ENCODE results near the gene TLX3. TPM values are rescaled to one million over a fixed set of nuclear protein-coding genes. Genes with fewer than 3 reads are reported as not detected.

Gene TLX3
- total RNA-seq, 1 donor: not detected

- DNase-seq (ENCODE audit: low read depth): no peak
- no peak overlapping the region for H3K4me3 ChIP-seq (ENCODE audit: low read depth, low read length)
- TF ChIP-seq, protein P1, sequence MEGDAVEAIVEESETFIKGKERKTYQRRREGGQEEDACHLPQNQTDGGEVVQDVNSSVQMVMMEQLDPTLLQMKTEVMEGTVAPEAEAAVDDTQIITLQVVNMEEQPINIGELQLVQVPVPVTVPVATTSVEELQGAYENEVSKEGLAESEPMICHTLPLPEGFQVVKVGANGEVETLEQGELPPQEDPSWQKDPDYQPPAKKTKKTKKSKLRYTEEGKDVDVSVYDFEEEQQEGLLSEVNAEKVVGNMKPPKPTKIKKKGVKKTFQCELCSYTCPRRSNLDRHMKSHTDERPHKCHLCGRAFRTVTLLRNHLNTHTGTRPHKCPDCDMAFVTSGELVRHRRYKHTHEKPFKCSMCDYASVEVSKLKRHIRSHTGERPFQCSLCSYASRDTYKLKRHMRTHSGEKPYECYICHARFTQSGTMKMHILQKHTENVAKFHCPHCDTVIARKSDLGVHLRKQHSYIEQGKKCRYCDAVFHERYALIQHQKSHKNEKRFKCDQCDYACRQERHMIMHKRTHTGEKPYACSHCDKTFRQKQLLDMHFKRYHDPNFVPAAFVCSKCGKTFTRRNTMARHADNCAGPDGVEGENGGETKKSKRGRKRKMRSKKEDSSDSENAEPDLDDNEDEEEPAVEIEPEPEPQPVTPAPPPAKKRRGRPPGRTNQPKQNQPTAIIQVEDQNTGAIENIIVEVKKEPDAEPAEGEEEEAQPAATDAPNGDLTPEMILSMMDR (IDR thresholded peaks at IDR 0.05; ENCODE audit: insufficient read depth, low read length): no peak
These were observed 13.5 kb downstream of the TLX3 start for GRCh38 chr5:171322527-171322926.

DNA sequence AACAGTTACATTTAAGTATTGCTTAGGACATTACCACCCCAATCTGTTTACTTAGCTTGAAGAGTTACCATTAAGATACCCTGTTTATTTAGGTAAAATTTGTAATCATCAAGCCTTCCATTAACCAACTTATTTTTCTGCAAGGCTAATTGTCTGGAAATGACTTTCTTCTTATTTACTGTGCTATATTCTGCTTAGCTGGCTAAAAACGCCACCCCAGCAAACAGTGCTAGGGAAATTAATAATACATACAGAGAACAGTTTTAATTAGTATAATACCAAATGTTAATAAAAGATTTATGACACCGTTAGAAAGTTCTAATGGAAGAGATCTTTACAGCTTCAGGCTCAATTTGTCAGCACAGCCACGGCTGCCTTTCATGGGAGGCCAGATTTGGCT, 14.0 kb downstream of the TLX3 start:
- TF ChIP-seq, protein P1 (IDR thresholded peaks at IDR 0.05; ENCODE audit: insufficient read depth, low read length): no peak
- no peak for DNase-seq (ENCODE audit: low read depth)
- no peak overlapping the region for H3K4me3 ChIP-seq (ENCODE audit: low read depth, low read length)

- TF ChIP-seq, protein P1 (IDR thresholded peaks at IDR 0.05; ENCODE audit: insufficient read depth, low read length): no peak
- no peak for DNase-seq (ENCODE audit: low read depth)
These were observed 15.0 kb downstream of the TLX3 start for GRCh38 chr5:171323806-171324632.

DNA sequence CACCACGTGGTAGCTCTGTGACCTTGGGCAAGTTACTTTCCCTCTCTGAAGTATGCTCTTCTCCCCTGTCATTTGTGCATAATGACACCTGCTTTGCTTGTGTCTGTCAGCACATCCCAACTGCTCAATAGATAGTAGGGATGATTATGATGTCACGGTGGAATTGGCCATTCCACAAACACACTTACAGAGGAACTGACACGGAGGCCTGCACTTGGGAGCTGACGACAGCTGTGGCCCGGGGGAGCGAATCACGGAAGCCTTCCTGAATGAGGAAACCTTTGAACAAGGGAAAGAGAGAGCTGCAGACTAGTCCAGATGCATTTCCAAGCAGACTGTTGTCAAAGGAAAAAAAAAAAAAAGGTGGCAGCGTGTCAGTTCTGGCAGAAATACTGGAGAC, 21.0 kb downstream of the TLX3 start:
- DNase-seq (ENCODE audit: low read depth): no peak
- TF ChIP-seq, protein P1 (IDR thresholded peaks at IDR 0.05; ENCODE audit: insufficient read depth, low read length): no peak

More at GRCh38 chr5:171323806-171324632, 15.0 kb downstream of the TLX3 start:
- H3K4me3 ChIP-seq (ENCODE audit: low read depth, low read length): no peak overlapping the region

DNA sequence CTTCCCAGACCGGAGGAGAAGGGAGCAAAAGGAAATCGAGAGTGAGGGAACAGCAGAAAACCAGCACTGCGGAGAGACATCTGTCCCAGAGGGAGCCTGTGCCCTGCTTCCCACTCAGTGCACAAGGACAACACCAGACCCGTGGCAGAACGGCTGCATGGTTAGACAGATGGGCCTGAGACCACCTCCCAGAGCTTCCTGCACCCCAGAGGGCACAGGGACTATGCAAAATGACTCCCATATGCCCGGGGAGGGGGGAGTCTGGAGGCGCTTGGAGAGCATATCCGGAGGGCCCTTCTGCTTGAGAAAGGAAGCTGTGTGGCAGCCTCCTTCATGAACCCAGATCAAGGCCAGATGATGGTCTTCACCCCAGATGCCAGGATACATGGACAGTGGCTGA, 26.6 kb downstream of the TLX3 start:
- H3K4me3 ChIP-seq (ENCODE audit: low read depth, low read length): no peak overlapping the region
- no peak for DNase-seq (ENCODE audit: low read depth)
- TF ChIP-seq, protein P1 (IDR thresholded peaks at IDR 0.05; ENCODE audit: insufficient read depth, low read length): no peak

More for the DNA sequence above, 21.0 kb downstream of the TLX3 start:
- no peak overlapping the region for H3K4me3 ChIP-seq (ENCODE audit: low read depth, low read length)

- H3K4me3 ChIP-seq (ENCODE audit: low read depth, low read length): peak overlapping the region; percentile 61
These were observed 27.6 kb downstream of the TLX3 start for GRCh38 chr5:171336521-171337209.

More at GRCh38 chr5:171336521-171337209, 27.6 kb downstream of the TLX3 start:
- peak; percentile 62 for DNase-seq (ENCODE audit: low read depth)
- TF ChIP-seq, protein P1 (IDR thresholded peaks at IDR 0.05; ENCODE audit: insufficient read depth, low read length): peak; percentile 69

All from fibroblast of the aortic adventitia (primary cell).